ENCODE measurements around the gene CTNNA3.

- TF ChIP-seq CTCF (IDR thresholded peaks at IDR 0.05) (no peak), POLR2A (IDR thresholded peaks at IDR 0.05) (no peak)
Measured at GRCh38 chr10:66625709-66626590, 1070.0 kb downstream of the CTNNA3 start.

All from right lobe of liver (tissue), 4 donors.